ENCODE data around the gene CD96.

DNA sequence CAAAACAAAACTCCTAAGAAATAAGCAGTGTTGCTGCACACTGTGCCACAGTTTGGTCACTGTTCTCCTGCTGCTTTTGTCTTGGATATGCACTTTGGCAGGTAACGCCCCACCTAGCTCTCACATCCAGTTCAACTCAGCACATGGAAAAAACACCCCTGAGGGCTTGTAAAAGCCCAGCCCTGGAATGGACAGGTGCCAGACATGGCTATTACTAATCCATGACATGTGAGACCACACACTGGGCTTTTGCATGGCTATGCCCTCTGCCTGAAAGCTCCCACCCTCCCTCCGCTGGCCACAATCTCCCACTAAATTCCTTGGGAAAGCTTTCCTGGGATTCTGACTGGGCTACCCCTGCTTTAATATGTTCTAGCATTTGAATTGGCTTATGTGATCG is 77.8 kb downstream of the CD96 start:
- TF ChIP-seq, protein P1, sequence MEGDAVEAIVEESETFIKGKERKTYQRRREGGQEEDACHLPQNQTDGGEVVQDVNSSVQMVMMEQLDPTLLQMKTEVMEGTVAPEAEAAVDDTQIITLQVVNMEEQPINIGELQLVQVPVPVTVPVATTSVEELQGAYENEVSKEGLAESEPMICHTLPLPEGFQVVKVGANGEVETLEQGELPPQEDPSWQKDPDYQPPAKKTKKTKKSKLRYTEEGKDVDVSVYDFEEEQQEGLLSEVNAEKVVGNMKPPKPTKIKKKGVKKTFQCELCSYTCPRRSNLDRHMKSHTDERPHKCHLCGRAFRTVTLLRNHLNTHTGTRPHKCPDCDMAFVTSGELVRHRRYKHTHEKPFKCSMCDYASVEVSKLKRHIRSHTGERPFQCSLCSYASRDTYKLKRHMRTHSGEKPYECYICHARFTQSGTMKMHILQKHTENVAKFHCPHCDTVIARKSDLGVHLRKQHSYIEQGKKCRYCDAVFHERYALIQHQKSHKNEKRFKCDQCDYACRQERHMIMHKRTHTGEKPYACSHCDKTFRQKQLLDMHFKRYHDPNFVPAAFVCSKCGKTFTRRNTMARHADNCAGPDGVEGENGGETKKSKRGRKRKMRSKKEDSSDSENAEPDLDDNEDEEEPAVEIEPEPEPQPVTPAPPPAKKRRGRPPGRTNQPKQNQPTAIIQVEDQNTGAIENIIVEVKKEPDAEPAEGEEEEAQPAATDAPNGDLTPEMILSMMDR (IDR thresholded peaks at IDR 0.05; ENCODE audit: insufficient read depth, low read length), result no peak
- TF ChIP-seq POLR2AphosphoS5 (IDR thresholded peaks at IDR 0.05; ENCODE audit: low read depth) (no peak), SPI1 (IDR thresholded peaks at IDR 0.05; ENCODE audit: borderline replicate concordance, low read depth) (no peak), GABPA (IDR thresholded peaks at IDR 0.05; ENCODE audit: low read depth) (no peak)
- TF ChIP-seq, protein P2, sequence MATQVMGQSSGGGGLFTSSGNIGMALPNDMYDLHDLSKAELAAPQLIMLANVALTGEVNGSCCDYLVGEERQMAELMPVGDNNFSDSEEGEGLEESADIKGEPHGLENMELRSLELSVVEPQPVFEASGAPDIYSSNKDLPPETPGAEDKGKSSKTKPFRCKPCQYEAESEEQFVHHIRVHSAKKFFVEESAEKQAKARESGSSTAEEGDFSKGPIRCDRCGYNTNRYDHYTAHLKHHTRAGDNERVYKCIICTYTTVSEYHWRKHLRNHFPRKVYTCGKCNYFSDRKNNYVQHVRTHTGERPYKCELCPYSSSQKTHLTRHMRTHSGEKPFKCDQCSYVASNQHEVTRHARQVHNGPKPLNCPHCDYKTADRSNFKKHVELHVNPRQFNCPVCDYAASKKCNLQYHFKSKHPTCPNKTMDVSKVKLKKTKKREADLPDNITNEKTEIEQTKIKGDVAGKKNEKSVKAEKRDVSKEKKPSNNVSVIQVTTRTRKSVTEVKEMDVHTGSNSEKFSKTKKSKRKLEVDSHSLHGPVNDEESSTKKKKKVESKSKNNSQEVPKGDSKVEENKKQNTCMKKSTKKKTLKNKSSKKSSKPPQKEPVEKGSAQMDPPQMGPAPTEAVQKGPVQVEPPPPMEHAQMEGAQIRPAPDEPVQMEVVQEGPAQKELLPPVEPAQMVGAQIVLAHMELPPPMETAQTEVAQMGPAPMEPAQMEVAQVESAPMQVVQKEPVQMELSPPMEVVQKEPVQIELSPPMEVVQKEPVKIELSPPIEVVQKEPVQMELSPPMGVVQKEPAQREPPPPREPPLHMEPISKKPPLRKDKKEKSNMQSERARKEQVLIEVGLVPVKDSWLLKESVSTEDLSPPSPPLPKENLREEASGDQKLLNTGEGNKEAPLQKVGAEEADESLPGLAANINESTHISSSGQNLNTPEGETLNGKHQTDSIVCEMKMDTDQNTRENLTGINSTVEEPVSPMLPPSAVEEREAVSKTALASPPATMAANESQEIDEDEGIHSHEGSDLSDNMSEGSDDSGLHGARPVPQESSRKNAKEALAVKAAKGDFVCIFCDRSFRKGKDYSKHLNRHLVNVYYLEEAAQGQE (IDR thresholded peaks at IDR 0.05; ENCODE audit: insufficient replicate concordance, low read depth), result no peak

All from HL-60 (cell line).